ENCODE measurements around the gene SYNJ2.

Gene SYNJ2

GRCh38 chr6:158056355-158056754, 74.7 kb downstream of the SYNJ2 start:
- no peak for TF ChIP-seq CTCF (IDR thresholded peaks at IDR 0.05; ENCODE audit: extremely low read depth, missing control alignments)
- no peak for DNase-seq (ENCODE audit: low spot score)

GRCh38 chr6:158056804-158057203, 75.1 kb downstream of the SYNJ2 start:
- TF ChIP-seq CTCF (IDR thresholded peaks at IDR 0.05; ENCODE audit: extremely low read depth, missing control alignments), result no peak
- DNase-seq (ENCODE audit: low spot score), result no peak

- DNase-seq (ENCODE audit: low spot score), result no peak
Observed at GRCh38 chr6:158057213-158057987, 75.7 kb downstream of the SYNJ2 start.

GRCh38 chr6:158058171-158058651, 76.5 kb downstream of the SYNJ2 start:
- DNase-seq (ENCODE audit: low spot score), result no peak
- TF ChIP-seq CTCF (IDR thresholded peaks at IDR 0.05; ENCODE audit: extremely low read depth, missing control alignments), result no peak

More at GRCh38 chr6:158057213-158057987, 75.7 kb downstream of the SYNJ2 start:
- TF ChIP-seq CTCF (IDR thresholded peaks at IDR 0.05; ENCODE audit: extremely low read depth, missing control alignments), result no peak

- DNase-seq (ENCODE audit: low spot score), result no peak
- no peak for TF ChIP-seq CTCF (IDR thresholded peaks at IDR 0.05; ENCODE audit: extremely low read depth, missing control alignments)
Observed at GRCh38 chr6:158059108-158059507, 77.4 kb downstream of the SYNJ2 start.

- DNase-seq (ENCODE audit: low spot score), result no peak
- TF ChIP-seq CTCF (IDR thresholded peaks at IDR 0.05; ENCODE audit: extremely low read depth, missing control alignments), result no peak
Observed at GRCh38 chr6:158060455-158061360, 79.0 kb downstream of the SYNJ2 start.

- DNase-seq (ENCODE audit: low spot score), result no peak
- no peak for TF ChIP-seq CTCF (IDR thresholded peaks at IDR 0.05; ENCODE audit: extremely low read depth, missing control alignments)
Observed at GRCh38 chr6:158061361-158061708, 79.7 kb downstream of the SYNJ2 start.

All from GM20000 (cell line).